ENCODE measurements around the gene POLR2J3.
"Not testable (repeated sequence)": the region's sequence is repeated elsewhere in the genome, so short reads cannot be mapped to it uniquely, and the experiment has no call there.

The POLR2J3 gene

DNA sequence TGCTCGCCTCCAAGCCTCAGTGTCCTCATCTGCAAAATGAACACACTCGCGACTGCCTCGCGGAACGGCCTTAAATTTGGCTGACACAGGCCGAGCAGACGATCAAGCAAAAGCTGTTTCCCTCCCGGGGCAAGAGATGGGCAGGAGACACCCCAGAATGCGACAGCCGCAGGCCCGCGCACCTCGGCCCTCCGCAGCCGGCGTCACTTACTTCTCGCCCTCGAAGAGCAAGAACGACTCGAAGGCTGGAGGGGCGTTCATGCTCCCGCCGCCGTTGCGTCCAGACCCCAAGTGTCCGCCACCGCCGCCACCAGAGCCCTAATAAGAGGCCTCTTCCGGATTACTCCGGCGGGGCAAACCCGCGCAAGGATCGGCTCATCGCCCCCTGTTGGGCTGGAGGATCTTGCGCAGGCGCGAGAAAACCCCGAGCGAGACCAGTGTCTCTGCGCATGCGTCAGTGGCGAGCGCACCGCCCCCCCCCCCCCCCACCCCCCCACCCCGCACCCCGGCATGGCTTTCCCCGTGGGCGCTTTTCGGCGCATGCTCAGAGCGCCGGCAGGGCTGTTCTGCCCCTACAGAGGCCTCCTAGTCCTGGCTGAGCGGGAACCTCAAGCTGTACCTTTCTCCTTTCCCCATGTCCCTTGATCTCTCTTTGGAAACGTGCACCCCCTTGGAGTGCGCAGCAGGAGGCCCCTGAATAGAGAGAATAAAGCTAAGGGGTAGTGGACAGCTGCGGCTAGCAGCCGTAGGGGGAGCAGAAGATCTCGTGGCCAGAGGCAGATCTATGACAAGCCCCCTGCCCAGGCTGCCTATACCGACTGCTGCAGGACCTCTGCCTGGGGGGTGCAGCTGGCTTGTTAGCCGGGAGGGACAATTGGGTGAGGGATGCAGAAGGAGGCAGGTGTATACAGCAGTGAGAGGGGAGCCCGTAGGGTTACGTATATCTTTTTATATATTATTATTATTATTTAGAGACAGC lies at the start of gene POLR2J3:
Gene POLR2J3 (minus strand): TSS at position 323 of the 979 bp plus-strand sequence. CDS start 62 bp downstream, at position 261.
- peak; percentile 94 to 100 (median 95) for DNase-seq (ENCODE audit: low read depth in 3 of 3, low spot score in 1 of 3)

- DNase-seq (ENCODE audit: low read depth in 3 of 3, low spot score in 1 of 3): not testable (repeated sequence)
Measured at GRCh38 chr7:102618122-102618521, 45.7 kb upstream of the POLR2J3 start.

- peak in 1 of 3 donors; percentile 28 for DNase-seq (ENCODE audit: low read depth in 3 of 3, low spot score in 1 of 3)
Measured at GRCh38 chr7:102616507-102617125, 44.2 kb upstream of the POLR2J3 start, which contains the start of gene RASA4. Gene RASA4, minus strand, starts transcription at chr7:102616756. Its CDS starts 67 bp downstream, at chr7:102616689.

DNA sequence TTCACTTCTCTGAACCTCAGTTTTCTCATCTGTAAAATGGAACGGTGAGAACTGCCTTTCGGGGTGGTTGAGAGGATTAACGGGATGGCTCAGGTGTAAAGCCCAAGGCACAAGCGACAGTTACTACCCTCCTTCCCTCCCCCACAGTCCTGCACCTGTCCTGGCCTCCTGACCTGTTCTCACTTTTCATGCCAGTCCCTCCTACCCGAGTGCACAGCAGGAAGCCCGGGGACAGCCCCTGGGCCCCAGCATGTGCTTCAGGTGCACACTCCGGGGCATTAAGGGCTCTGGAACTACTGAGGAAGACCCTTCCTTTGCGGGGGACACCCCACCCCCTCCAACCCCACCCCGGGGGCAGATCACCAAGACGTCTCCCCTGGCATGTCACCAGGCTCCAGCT lies 43.5 kb upstream of the POLR2J3 start:
- not testable (repeated sequence) for DNase-seq (ENCODE audit: low read depth in 3 of 3, low spot score in 1 of 3)

GRCh38 chr7:102614873-102615272 lies 42.5 kb upstream of the POLR2J3 start:
- not testable (repeated sequence) for DNase-seq (ENCODE audit: low read depth in 3 of 3, low spot score in 1 of 3)

GRCh38 chr7:102614346-102614697 lies 41.9 kb upstream of the POLR2J3 start:
- not testable (repeated sequence) for DNase-seq (ENCODE audit: low read depth in 3 of 3, low spot score in 1 of 3)

- not testable (repeated sequence) for DNase-seq (ENCODE audit: low read depth in 3 of 3, low spot score in 1 of 3)
Measured at GRCh38 chr7:102613575-102614345, 41.4 kb upstream of the POLR2J3 start.

- not testable (repeated sequence) for DNase-seq (ENCODE audit: low read depth in 3 of 3, low spot score in 1 of 3)
Measured at GRCh38 chr7:102611675-102612325, 39.4 kb upstream of the POLR2J3 start.

GRCh38 chr7:102611013-102611674 lies 38.8 kb upstream of the POLR2J3 start:
- not testable (repeated sequence) for DNase-seq (ENCODE audit: low read depth in 3 of 3, low spot score in 1 of 3)

- not testable (repeated sequence) for DNase-seq (ENCODE audit: low read depth in 3 of 3, low spot score in 1 of 3)
Measured at GRCh38 chr7:102610441-102610840, 38.1 kb upstream of the POLR2J3 start.

GRCh38 chr7:102609734-102610133 lies 37.4 kb upstream of the POLR2J3 start:
- DNase-seq (ENCODE audit: low read depth in 3 of 3, low spot score in 1 of 3): not testable (repeated sequence)

GRCh38 chr7:102606848-102607247 lies 34.5 kb upstream of the POLR2J3 start:
- DNase-seq (ENCODE audit: low read depth in 3 of 3, low spot score in 1 of 3): not testable (repeated sequence)

DNA sequence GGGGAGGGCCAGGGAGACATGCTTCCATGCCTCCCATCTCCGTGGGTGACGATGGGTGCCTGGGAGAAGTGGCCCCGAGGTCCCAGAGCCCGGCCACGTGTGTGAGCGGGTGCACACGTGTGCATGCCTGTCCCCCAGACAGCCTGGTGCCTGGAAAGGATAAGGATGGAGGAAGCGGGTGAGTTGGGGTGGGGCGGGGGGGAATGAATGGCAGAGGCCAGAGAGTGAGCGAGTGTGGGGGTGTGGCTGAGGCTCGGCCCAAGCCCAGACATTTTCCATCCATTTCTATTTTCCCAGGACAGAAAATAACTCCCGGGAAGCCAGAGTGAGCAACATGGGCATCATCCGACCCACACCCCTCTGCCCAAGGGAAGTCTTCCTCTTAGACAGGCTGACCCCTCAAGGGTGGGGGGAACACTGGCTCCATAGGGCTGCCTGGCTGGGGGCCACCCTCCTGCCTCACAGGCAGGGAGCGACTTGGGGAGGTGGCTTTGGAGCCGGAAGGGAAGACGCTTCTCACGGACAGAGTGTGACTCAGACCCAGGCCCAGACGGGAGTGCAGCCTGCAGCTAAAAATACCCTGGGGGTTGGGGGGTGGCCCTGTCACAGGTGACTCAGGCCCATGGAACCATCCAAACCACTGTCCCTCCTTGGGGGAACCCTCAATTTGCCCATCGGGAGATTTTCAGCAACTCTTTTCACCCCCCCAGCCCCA lies 32.2 kb upstream of the POLR2J3 start:
- DNase-seq (ENCODE audit: low read depth in 3 of 3, low spot score in 1 of 3): not testable (repeated sequence)

DNA sequence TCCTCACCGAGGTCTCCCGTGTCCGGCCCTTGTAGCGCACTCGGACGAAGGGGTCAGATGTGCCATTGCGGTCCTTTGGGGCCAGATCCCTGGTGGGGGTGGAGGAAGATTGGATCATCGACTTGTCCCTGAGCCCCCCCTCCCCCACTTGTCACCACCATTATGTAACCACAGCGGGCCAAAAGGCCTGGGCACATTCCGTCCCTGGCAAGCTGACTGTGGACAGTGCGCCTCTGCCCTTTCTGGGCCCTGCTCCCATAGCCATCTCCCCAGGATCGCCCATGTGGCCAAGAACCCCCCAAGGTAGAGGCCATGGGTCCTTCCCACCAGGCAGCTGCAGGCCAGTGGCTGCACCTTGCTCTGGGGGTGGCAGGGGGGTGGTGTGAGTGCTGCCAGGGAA lies 29.9 kb upstream of the POLR2J3 start:
- not testable (repeated sequence) for DNase-seq (ENCODE audit: low read depth in 3 of 3, low spot score in 1 of 3)

DNA sequence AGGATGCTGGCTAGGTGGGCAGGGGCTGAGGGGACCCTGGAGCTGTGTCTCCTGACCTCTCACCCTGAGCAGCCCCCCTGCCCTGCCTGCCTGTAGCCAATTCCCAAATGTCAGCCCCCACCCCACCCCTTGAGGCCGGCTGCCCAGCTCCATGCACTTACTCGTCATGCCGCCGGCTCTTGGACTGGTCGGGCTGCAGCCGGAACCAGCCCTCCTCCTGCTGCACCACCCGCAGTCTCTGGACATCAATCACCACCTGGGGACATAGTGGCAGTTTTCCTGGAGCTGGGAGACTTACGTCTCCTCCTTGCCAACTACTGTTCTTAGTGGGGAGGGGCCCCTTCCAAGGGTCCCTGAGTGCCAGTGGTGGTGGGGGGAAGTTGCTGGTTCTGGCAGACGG lies 27.3 kb upstream of the POLR2J3 start:
- not testable (repeated sequence) for DNase-seq (ENCODE audit: low read depth in 3 of 3, low spot score in 1 of 3)

GRCh38 chr7:102596036-102596435 lies 23.7 kb upstream of the POLR2J3 start:
- not testable (repeated sequence) for DNase-seq (ENCODE audit: low read depth in 3 of 3, low spot score in 1 of 3)

GRCh38 chr7:102593637-102594334 lies 21.4 kb upstream of the POLR2J3 start:
- not testable (repeated sequence) for DNase-seq (ENCODE audit: low read depth in 3 of 3, low spot score in 1 of 3)

DNA sequence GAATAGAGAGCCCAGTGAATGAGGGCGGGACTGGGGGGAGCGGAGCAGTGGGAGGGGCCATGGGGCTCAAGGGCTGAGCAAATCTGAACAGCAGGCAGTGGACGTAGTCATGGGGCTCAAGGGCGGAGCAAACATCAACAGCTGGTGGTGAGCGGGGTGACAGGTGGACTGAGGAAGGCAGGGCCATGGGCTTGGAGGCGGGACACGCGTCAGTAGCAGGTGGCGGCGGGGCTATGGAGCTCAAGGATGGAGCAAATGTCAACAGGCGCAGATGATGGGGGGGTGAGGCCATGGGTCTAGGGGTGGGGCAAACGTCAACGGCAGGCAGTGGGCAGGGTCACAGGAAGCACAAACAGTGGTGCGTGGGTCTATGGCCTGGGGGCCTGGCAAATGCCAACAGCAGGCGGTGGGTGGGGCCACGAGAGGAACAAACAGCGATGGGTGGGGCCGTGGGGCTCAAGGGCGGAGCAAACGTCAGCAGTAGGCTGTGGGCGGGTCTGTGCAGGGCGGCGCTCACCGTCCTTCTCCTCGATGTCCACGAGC lies 20.2 kb upstream of the POLR2J3 start:
- DNase-seq (ENCODE audit: low read depth in 3 of 3, low spot score in 1 of 3): not testable (repeated sequence)
